Breast epithelium (tissue), 3 donors: ENCODE data around the gene UBR3.
"Not testable (repeated sequence)": the region's sequence is repeated elsewhere in the genome, so short reads cannot be mapped to it uniquely, and the experiment has no call there.

Experiments used
- CTCF ChIP-seq, 3 donors: fragments of 450-650 bp; IDR thresholded peaks; one replicate each; pipeline ENCODE4 v1.5.1; 2016 to 2017; ENCODE audit warnings: antibody characterized with exemption in 3 of 3, mild to moderate bottlenecking in 3 of 3, moderate library complexity in 3 of 3
- POLR2A ChIP-seq: fragments of 450-650 bp; IDR thresholded peaks from one replicate; pipeline ENCODE4 v1.6.1; 2016; ENCODE audit warnings: antibody characterized with exemption, mild to moderate bottlenecking, moderate library complexity
- POLR2AphosphoS5 ChIP-seq, 3 donors: sonication (generic); formaldehyde crosslinking; IDR thresholded peaks; one replicate each; pipeline ENCODE4 v1.6.1; 2017; ENCODE audit warnings: antibody characterized with exemption in 3 of 3

GRCh38 chr2:169820101-169820500, 7.2 kb upstream of the UBR3 start:
- not testable (repeated sequence) for TF ChIP-seq POLR2AphosphoS5 (IDR thresholded peaks at IDR 0.05); CTCF (IDR thresholded peaks at IDR 0.05); POLR2A
